HepG2 (cell line): ENCODE results near the gene RAB8A. TPM values are rescaled to one million over a fixed set of nuclear protein-coding genes. Genes with fewer than 3 reads are reported as not detected.

Source experiments
- CBX1 ChIP-seq: IDR thresholded peaks from one replicate; pipeline ENCODE4 v1.6.1; 2016; ENCODE audit warnings: antibody characterized with exemption, low read depth
- CENPX ChIP-seq: sonication (generic); formaldehyde crosslinking; IDR thresholded peaks from 2 replicates; pipeline ENCODE4 v1.9.0; 2021; ENCODE audit warnings: mild to moderate bottlenecking, missing genetic modification reagents, moderate library complexity
- IRF2 ChIP-seq: IDR thresholded peaks from 2 replicates; pipeline ENCODE4 v1.6.1; 2018; ENCODE audit warnings: missing genetic modification reagents, missing compliant biosample characterization
- JUNB ChIP-seq: sonication (generic); formaldehyde crosslinking; IDR thresholded peaks from 2 replicates; pipeline ENCODE4 v1.8.0; 2022; ENCODE audit warnings: missing genetic modification reagents, mild to moderate bottlenecking, borderline replicate concordance
- KMT2B ChIP-seq: IDR thresholded peaks from 2 replicates; pipeline ENCODE4 v1.6.1; 2016; ENCODE audit warnings: missing genetic modification reagents, missing compliant biosample characterization
- PHF21A ChIP-seq: sonication (generic); formaldehyde crosslinking; IDR thresholded peaks from 2 replicates; pipeline ENCODE4 v1.5.0; 2020; ENCODE audit warnings: mild to moderate bottlenecking, missing genetic modification reagents
- PPARG ChIP-seq: conservative IDR thresholded peaks from 2 replicates; pipeline ENCODE4 v1.6.1; 2016; ENCODE audit warnings: missing biosample characterization, missing genetic modification reagents
- RARA ChIP-seq: IDR thresholded peaks from 2 replicates; pipeline ENCODE4 v1.6.1; 2016; ENCODE audit warnings: missing genetic modification reagents, missing compliant biosample characterization
- SALL1 ChIP-seq: sonication (generic); formaldehyde crosslinking; IDR thresholded peaks from 2 replicates; pipeline ENCODE4 v1.8.0; 2022; ENCODE audit warnings: mild to moderate bottlenecking, missing genetic modification reagents
- SMAD9 ChIP-seq: sonication (generic); formaldehyde crosslinking; IDR thresholded peaks from 2 replicates; pipeline ENCODE4 v1.5.1; 2020; ENCODE audit warnings: mild to moderate bottlenecking, missing genetic modification reagents
- SOX13 ChIP-seq, 3 experiments: fragments of 450-650 bp in 1 of 3; sonication (generic) in 1 of 3; formaldehyde crosslinking in 1 of 3; IDR thresholded peaks in 2 of 3; conservative IDR thresholded peaks in 1 of 3; 2 replicates each; pipeline versions ENCODE4 v1.5.0 to v1.6.1; 2016 to 2020; ENCODE audit warnings: antibody characterized with exemption in 1 of 3, mild to moderate bottlenecking in 1 of 3, missing compliant biosample characterization in 1 of 3, missing genetic modification reagents in 1 of 3, moderate library complexity in 1 of 3
- SUZ12 ChIP-seq: fragments of 150-350 bp; IDR thresholded peaks from 2 replicates; pipeline ENCODE4 v1.6.1; 2014; ENCODE audit warnings: low read depth, low read length
- TARDBP ChIP-seq: sonication (generic); formaldehyde crosslinking; IDR thresholded peaks from 2 replicates; pipeline ENCODE4 v1.8.0; 2022; ENCODE audit warnings: mild to moderate bottlenecking, missing genetic modification reagents
- ZNF274 ChIP-seq: sonication (generic); formaldehyde crosslinking; IDR thresholded peaks from 2 replicates; pipeline ENCODE4 v1.5.1; 2020; ENCODE audit warnings: mild to moderate bottlenecking, missing genetic modification reagents
- ZNF432 ChIP-seq: sonication (generic); formaldehyde crosslinking; IDR thresholded peaks from 2 replicates; pipeline ENCODE4 v1.5.0; 2020; ENCODE audit warnings: missing genetic modification reagents, mild to moderate bottlenecking, borderline replicate concordance
- ZNF672 ChIP-seq: sonication (generic); formaldehyde crosslinking; IDR thresholded peaks from 2 replicates; pipeline ENCODE4 v1.8.1; 2022; ENCODE audit warnings: missing genetic modification reagents
- ZSCAN31 ChIP-seq: sonication (generic); formaldehyde crosslinking; IDR thresholded peaks from 2 replicates; pipeline ENCODE4 v1.5.0; 2020; ENCODE audit warnings: low read depth, mild to moderate bottlenecking, missing genetic modification reagents
- polyA plus RNA-seq, 8 experiments: library from polyadenylated mRNA; depleted of rRNA in 3 of 8; stranded (reverse) in 7 of 8; unstranded in 1 of 8; fragments of >200 nt; fragmentation: Illumina TruSeq in 4 of 8; extraction: Trizol in 4 of 8; gene quantifications; 2 replicates each; pipeline versions ENCODE4 v1.2.1 to v1.2.3, GENCODE V29; 2011 to 2016; ENCODE audit warnings: low read depth in 4 of 8, missing spikeins in 1 of 8, mixed read lengths in 1 of 8; ENCODE audit not compliant: insufficient read depth in 1 of 8
- total RNA-seq, 5 experiments: library from RNA; depleted of rRNA; stranded (reverse); fragments of >200 nt; fragmentation: Illumina TruSeq; extraction: Trizol; gene quantifications; 2 replicates each; pipeline ENCODE4 v1.2.3, GENCODE V29; 2016; ENCODE audit warnings: low read depth in 1 of 5
- TF ChIP-seq, protein P1 (sequence below): sonication (generic); formaldehyde crosslinking; IDR thresholded peaks from 2 replicates; pipeline ENCODE4; 2020; ENCODE audit warnings: missing genetic modification reagents, mild to moderate bottlenecking, borderline replicate concordance
- TF ChIP-seq, protein P2 (sequence below): sonication (generic); formaldehyde crosslinking; IDR thresholded peaks from 2 replicates; pipeline ENCODE4 v1.5.0; 2020; ENCODE audit warnings: mild to moderate bottlenecking, missing genetic modification reagents
- TF ChIP-seq, protein P3 (sequence below): fragments of 450-650 bp; IDR thresholded peaks from 2 replicates; pipeline ENCODE4 v1.6.1; 2016

RAB8A gene
- total and polyA plus RNA-seq, 2 of the 13 experiments (the other 11 are each of a cell fraction or from before 2014, with no cell fraction given): 36.7 to 45.0 TPM

DNA sequence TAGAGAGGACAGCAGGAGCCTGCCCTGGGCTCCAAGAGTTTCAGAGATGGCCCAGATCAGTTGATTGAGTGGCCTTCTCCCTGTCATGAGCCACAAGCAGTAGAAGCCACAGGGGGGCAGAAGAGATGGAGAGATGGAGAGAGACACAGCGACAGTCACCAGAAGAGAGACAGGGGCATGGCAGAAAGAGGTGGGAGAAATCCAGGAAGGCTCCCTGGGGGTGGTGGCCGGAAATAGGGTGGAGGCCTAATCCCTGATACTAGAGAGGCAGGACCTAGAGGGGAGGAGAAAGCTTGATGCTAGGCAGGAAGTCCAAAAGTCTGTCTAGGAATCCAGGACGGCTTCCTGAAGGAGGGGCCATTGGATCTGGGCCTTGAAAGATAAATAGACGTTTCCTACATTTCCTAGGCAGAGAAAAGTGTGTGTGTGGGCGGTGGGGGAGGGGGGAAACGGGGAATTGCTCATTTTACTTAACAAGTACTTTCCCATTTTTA, 45.0 kb upstream of the RAB8A start (continued):
- TF ChIP-seq, protein P1, sequence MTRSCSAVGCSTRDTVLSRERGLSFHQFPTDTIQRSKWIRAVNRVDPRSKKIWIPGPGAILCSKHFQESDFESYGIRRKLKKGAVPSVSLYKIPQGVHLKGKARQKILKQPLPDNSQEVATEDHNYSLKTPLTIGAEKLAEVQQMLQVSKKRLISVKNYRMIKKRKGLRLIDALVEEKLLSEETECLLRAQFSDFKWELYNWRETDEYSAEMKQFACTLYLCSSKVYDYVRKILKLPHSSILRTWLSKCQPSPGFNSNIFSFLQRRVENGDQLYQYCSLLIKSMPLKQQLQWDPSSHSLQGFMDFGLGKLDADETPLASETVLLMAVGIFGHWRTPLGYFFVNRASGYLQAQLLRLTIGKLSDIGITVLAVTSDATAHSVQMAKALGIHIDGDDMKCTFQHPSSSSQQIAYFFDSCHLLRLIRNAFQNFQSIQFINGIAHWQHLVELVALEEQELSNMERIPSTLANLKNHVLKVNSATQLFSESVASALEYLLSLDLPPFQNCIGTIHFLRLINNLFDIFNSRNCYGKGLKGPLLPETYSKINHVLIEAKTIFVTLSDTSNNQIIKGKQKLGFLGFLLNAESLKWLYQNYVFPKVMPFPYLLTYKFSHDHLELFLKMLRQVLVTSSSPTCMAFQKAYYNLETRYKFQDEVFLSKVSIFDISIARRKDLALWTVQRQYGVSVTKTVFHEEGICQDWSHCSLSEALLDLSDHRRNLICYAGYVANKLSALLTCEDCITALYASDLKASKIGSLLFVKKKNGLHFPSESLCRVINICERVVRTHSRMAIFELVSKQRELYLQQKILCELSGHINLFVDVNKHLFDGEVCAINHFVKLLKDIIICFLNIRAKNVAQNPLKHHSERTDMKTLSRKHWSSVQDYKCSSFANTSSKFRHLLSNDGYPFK (CRISPR knock-in tag): 0 out of 2 replicates have a peak, but pooled peaks have one; percentile 46
- peak; percentile 39; the same call in 1 of the 2 replicates for TF ChIP-seq SALL1 (CRISPR knock-in tag)
- peak; percentile 34; the same call in 1 of the 2 replicates for TF ChIP-seq TARDBP (CRISPR knock-in tag)
- TF ChIP-seq SMAD9 (CRISPR knock-in tag): no peak
- no peak for TF ChIP-seq CENPX (CRISPR knock-in tag)
- TF ChIP-seq CBX1: peak; percentile 60
- TF ChIP-seq SUZ12: no peak
- no peak for TF ChIP-seq JUNB (CRISPR knock-in tag)
- TF ChIP-seq, protein P2, sequence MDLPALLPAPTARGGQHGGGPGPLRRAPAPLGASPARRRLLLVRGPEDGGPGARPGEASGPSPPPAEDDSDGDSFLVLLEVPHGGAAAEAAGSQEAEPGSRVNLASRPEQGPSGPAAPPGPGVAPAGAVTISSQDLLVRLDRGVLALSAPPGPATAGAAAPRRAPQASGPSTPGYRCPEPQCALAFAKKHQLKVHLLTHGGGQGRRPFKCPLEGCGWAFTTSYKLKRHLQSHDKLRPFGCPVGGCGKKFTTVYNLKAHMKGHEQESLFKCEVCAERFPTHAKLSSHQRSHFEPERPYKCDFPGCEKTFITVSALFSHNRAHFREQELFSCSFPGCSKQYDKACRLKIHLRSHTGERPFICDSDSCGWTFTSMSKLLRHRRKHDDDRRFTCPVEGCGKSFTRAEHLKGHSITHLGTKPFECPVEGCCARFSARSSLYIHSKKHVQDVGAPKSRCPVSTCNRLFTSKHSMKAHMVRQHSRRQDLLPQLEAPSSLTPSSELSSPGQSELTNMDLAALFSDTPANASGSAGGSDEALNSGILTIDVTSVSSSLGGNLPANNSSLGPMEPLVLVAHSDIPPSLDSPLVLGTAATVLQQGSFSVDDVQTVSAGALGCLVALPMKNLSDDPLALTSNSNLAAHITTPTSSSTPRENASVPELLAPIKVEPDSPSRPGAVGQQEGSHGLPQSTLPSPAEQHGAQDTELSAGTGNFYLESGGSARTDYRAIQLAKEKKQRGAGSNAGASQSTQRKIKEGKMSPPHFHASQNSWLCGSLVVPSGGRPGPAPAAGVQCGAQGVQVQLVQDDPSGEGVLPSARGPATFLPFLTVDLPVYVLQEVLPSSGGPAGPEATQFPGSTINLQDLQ (CRISPR knock-in tag): no peak
- no peak for TF ChIP-seq ZNF432 (CRISPR knock-in tag)
- TF ChIP-seq, protein P3, sequence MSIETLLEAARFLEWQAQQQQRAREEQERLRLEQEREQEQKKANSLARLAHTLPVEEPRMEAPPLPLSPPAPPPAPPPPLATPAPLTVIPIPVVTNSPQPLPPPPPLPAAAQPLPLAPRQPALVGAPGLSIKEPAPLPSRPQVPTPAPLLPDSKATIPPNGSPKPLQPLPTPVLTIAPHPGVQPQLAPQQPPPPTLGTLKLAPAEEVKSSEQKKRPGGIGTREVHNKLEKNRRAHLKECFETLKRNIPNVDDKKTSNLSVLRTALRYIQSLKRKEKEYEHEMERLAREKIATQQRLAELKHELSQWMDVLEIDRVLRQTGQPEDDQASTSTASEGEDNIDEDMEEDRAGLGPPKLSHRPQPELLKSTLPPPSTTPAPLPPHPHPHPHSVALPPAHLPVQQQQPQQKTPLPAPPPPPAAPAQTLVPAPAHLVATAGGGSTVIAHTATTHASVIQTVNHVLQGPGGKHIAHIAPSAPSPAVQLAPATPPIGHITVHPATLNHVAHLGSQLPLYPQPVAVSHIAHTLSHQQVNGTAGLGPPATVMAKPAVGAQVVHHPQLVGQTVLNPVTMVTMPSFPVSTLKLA: no peak
- 0 out of 2 replicates have a peak, but pooled peaks have one; percentile 30 for TF ChIP-seq IRF2 (CRISPR knock-in tag)
- TF ChIP-seq ZNF274 (CRISPR knock-in tag): no peak
- no peak for TF ChIP-seq ZSCAN31
- TF ChIP-seq ZNF672: peak; percentile 98; the same call in 1 of the 2 replicates
- no peak for TF ChIP-seq SOX13 (IDR thresholded peaks at IDR 0.05)
- TF ChIP-seq SOX13 (CRISPR knock-in tag; conservative IDR thresholded peaks at IDR 0.05 in 1 of 2, IDR thresholded peaks at IDR 0.05 in 1 of 2): 0 out of 4 replicates have a peak, but pooled peaks of 1 of the 2 experiments have one; percentile 14
- TF ChIP-seq RARA: peak; percentile 22; the same call in 1 of the 2 replicates
- TF ChIP-seq PHF21A (CRISPR knock-in tag): no peak
- no peak for TF ChIP-seq KMT2B (CRISPR knock-in tag)
- TF ChIP-seq PPARG: no peak
